ENCODE results near the gene GMPS.
"Not testable (repeated sequence)": the region's sequence is repeated elsewhere in the genome, so short reads cannot be mapped to it uniquely, and the experiment has no call there.

Gene GMPS

GRCh38 chr3:155870133-155870944, at the start of gene GMPS:
TSS of gene GMPS (plus strand) at chr3:155870650. CDS start at chr3:155870871, 221 bp downstream.
- Mint-ChIP-seq H3K9me3 (no peaks in the 10 kb centered on the region), H3K36me3 (ENCODE audit: low read depth) (peaks cover 3% of the 10 kb centered on the region), H3K27ac (peak within 1 kb of the TSS; percentile 95), H3K27me3 (ENCODE audit: low read depth) (no peaks in the 10 kb centered on the region), H3K4me3 (peak within 1 kb of the TSS; percentile 99), H3K4me1 (ENCODE audit: low read depth) (peaks cover 15% of the 10 kb centered on the region)
- DNase-seq (ENCODE audit: low spot score) = peak; percentile 97

GRCh38 chr3:155828490-155829098, 41.9 kb upstream of the GMPS start:
- DNase-seq (ENCODE audit: low spot score); H3K4me3 Mint-ChIP-seq; H3K4me1 Mint-ChIP-seq (ENCODE audit: low read depth); H3K27ac Mint-ChIP-seq; H3K27me3 Mint-ChIP-seq (ENCODE audit: low read depth); H3K9me3 Mint-ChIP-seq: not testable (repeated sequence)
- H3K36me3 Mint-ChIP-seq (ENCODE audit: low read depth) = peaks cover 25% of the 10 kb centered on the region

- no peak overlapping the region for H3K27ac Mint-ChIP-seq
- no peak overlapping the region for H3K4me3 Mint-ChIP-seq
- H3K36me3 Mint-ChIP-seq (ENCODE audit: low read depth) = peaks cover 25% of the 10 kb centered on the region
- no peak for DNase-seq (ENCODE audit: low spot score)
- peaks cover 2% of the 10 kb centered on the region for H3K4me1 Mint-ChIP-seq (ENCODE audit: low read depth)
- no peaks in the 10 kb centered on the region for H3K27me3 Mint-ChIP-seq (ENCODE audit: low read depth)
- no peaks in the 10 kb centered on the region for H3K9me3 Mint-ChIP-seq
Observed at GRCh38 chr3:155835341-155836071, 34.9 kb upstream of the GMPS start.

GRCh38 chr3:155843569-155843968, 26.9 kb upstream of the GMPS start:
- Mint-ChIP-seq H3K4me1 (ENCODE audit: low read depth) (peaks cover 24% of the 10 kb centered on the region), H3K4me3 (no peak overlapping the region), H3K27me3 (ENCODE audit: low read depth) (no peaks in the 10 kb centered on the region), H3K27ac (no peak overlapping the region), H3K36me3 (ENCODE audit: low read depth) (peaks cover 20% of the 10 kb centered on the region), H3K9me3 (no peaks in the 10 kb centered on the region)
- no peak for DNase-seq (ENCODE audit: low spot score)

GRCh38 chr3:155846119-155846518, 24.3 kb upstream of the GMPS start:
- Mint-ChIP-seq H3K9me3 (no peaks in the 10 kb centered on the region), H3K36me3 (ENCODE audit: low read depth) (peaks cover 24% of the 10 kb centered on the region), H3K27me3 (ENCODE audit: low read depth) (no peaks in the 10 kb centered on the region), H3K27ac (no peak overlapping the region), H3K4me3 (peak overlapping the region; percentile 43), H3K4me1 (ENCODE audit: low read depth) (peaks cover 29% of the 10 kb centered on the region)
- DNase-seq (ENCODE audit: low spot score) = no peak

- peak; percentile 1 for DNase-seq (ENCODE audit: low spot score)
- H3K27me3 Mint-ChIP-seq (ENCODE audit: low read depth) = no peaks in the 10 kb centered on the region
- H3K36me3 Mint-ChIP-seq (ENCODE audit: low read depth) = peaks cover 39% of the 10 kb centered on the region
- H3K4me3 Mint-ChIP-seq = peak overlapping the region; percentile 6
- H3K27ac Mint-ChIP-seq = no peak overlapping the region
- no peaks in the 10 kb centered on the region for H3K9me3 Mint-ChIP-seq
- H3K4me1 Mint-ChIP-seq (ENCODE audit: low read depth) = peaks cover 41% of the 10 kb centered on the region
Observed at GRCh38 chr3:155847993-155848392, 22.5 kb upstream of the GMPS start.

GRCh38 chr3:155849404-155849803, 21.0 kb upstream of the GMPS start:
- peak overlapping the region; percentile 46 for H3K4me3 Mint-ChIP-seq
- peaks cover 43% of the 10 kb centered on the region for H3K36me3 Mint-ChIP-seq (ENCODE audit: low read depth)
- not testable (repeated sequence) for DNase-seq (ENCODE audit: low spot score); H3K9me3 Mint-ChIP-seq; H3K27ac Mint-ChIP-seq; H3K27me3 Mint-ChIP-seq (ENCODE audit: low read depth)
- H3K4me1 Mint-ChIP-seq (ENCODE audit: low read depth) = peaks cover 32% of the 10 kb centered on the region

GRCh38 chr3:155852341-155852740, 18.1 kb upstream of the GMPS start:
- DNase-seq (ENCODE audit: low spot score) = peak; percentile 1
- peaks cover 34% of the 10 kb centered on the region for H3K4me1 Mint-ChIP-seq (ENCODE audit: low read depth)
- peak overlapping the region; percentile 100 for H3K27ac Mint-ChIP-seq
- peaks cover 38% of the 10 kb centered on the region for H3K36me3 Mint-ChIP-seq (ENCODE audit: low read depth)
- H3K4me3 Mint-ChIP-seq = peak overlapping the region; percentile 92
- no peaks in the 10 kb centered on the region for H3K27me3 Mint-ChIP-seq (ENCODE audit: low read depth)
- no peaks in the 10 kb centered on the region for H3K9me3 Mint-ChIP-seq

- no peaks in the 10 kb centered on the region for H3K9me3 Mint-ChIP-seq
- H3K27me3 Mint-ChIP-seq (ENCODE audit: low read depth) = no peaks in the 10 kb centered on the region
- peaks cover 31% of the 10 kb centered on the region for H3K4me1 Mint-ChIP-seq (ENCODE audit: low read depth)
- H3K27ac Mint-ChIP-seq = peak overlapping the region; percentile 100
- H3K4me3 Mint-ChIP-seq = peak overlapping the region; percentile 92
- peaks cover 31% of the 10 kb centered on the region for H3K36me3 Mint-ChIP-seq (ENCODE audit: low read depth)
- peak; percentile 38 for DNase-seq (ENCODE audit: low spot score)
Observed at GRCh38 chr3:155853214-155854140, 17.0 kb upstream of the GMPS start.

GRCh38 chr3:155854141-155854940, 16.1 kb upstream of the GMPS start, which contains the start of gene SLC33A1:
TSS of gene SLC33A1 (minus strand) at chr3:155854427. CDS start at chr3:155853997, 430 bp downstream.
- peak; percentile 100 for DNase-seq (ENCODE audit: low spot score)
- Mint-ChIP-seq H3K27me3 (ENCODE audit: low read depth) (no peaks in the 10 kb centered on the region), H3K4me3 (peak within 1 kb of the TSS; percentile 92), H3K27ac (peak within 1 kb of the TSS; percentile 100), H3K36me3 (ENCODE audit: low read depth) (peaks cover 27% of the 10 kb centered on the region), H3K4me1 (ENCODE audit: low read depth) (peaks cover 29% of the 10 kb centered on the region), H3K9me3 (no peaks in the 10 kb centered on the region)

- H3K4me1 Mint-ChIP-seq (ENCODE audit: low read depth) = peaks cover 36% of the 10 kb centered on the region
- H3K36me3 Mint-ChIP-seq (ENCODE audit: low read depth) = peaks cover 11% of the 10 kb centered on the region
- no peak overlapping the region for H3K27ac Mint-ChIP-seq
- H3K27me3 Mint-ChIP-seq (ENCODE audit: low read depth) = no peaks in the 10 kb centered on the region
- H3K4me3 Mint-ChIP-seq = no peak overlapping the region
- no peak for DNase-seq (ENCODE audit: low spot score)
- peaks cover 7% of the 10 kb centered on the region for H3K9me3 Mint-ChIP-seq
Observed at GRCh38 chr3:155859859-155860258, 10.6 kb upstream of the GMPS start.

- not testable (repeated sequence) for H3K27me3 Mint-ChIP-seq (ENCODE audit: low read depth); H3K9me3 Mint-ChIP-seq; H3K4me3 Mint-ChIP-seq; H3K27ac Mint-ChIP-seq; DNase-seq (ENCODE audit: low spot score)
- Mint-ChIP-seq H3K4me1 (ENCODE audit: low read depth) (peaks cover 34% of the 10 kb centered on the region), H3K36me3 (ENCODE audit: low read depth) (peaks cover 10% of the 10 kb centered on the region)
Observed at GRCh38 chr3:155860424-155860823, 10.0 kb upstream of the GMPS start.

All from T-helper 2 cell treated with Interferon-gamma antibody and Interleukin-4, amounts not matched to agents 5 μg/mL and 100 μg/mL, for 36 hours (primary cell).